Thymus (tissue), 11 donors: Measurements from ENCODE around the gene RIC3. TPM values are rescaled to one million over a fixed set of nuclear protein-coding genes. Genes with fewer than 3 reads are reported as not detected.

Experiments
- DNase-seq, 9 donors: peaks; one replicate each; pipeline ENCODE4 v3.0.0-alpha.2; 2013; ENCODE audit warnings: low spot score in 9 of 9, low read depth in 6 of 9, missing footprints in 1 of 9
- H3K27ac ChIP-seq, 2 donors: one replicate each; pipeline ENCODE4 v1.5.1; 2013; ENCODE audit warnings: control low read depth in 1 of 2, low read depth in 1 of 2, low read length in 1 of 2, mild to moderate bottlenecking in 1 of 2, moderate library complexity in 1 of 2
- H3K27me3 ChIP-seq, 2 donors: one replicate each; pipeline ENCODE4 v1.5.1; 2013; ENCODE audit warnings: low read length in 1 of 2; ENCODE audit not compliant: control insufficient read depth in 2 of 2, insufficient read depth in 1 of 2
- H3K36me3 ChIP-seq, 2 donors: one replicate each; pipeline ENCODE4 v1.5.1; 2013; ENCODE audit warnings: low read length in 1 of 2, mild to moderate bottlenecking in 1 of 2, moderate library complexity in 1 of 2; ENCODE audit not compliant: control insufficient read depth in 2 of 2, insufficient read depth in 2 of 2
- H3K4me1 ChIP-seq, 2 donors: one replicate each; pipeline ENCODE4 v1.5.1; 2013; ENCODE audit warnings: low read length in 2 of 2; ENCODE audit not compliant: control insufficient read depth in 2 of 2, insufficient read depth in 2 of 2
- H3K4me3 ChIP-seq, 2 donors: one replicate each; pipeline ENCODE4 v1.5.1; 2013; ENCODE audit warnings: low read length in 2 of 2, control low read depth in 1 of 2, mild to moderate bottlenecking in 1 of 2
- H3K9me3 ChIP-seq, 2 donors: one replicate each; pipeline ENCODE4 v1.5.1; 2013; ENCODE audit warnings: low read length in 1 of 2, mild to moderate bottlenecking in 1 of 2; ENCODE audit not compliant: control insufficient read depth in 2 of 2, insufficient read depth in 1 of 2
- WGBS: extraction: QIAGEN DNeasy Blood & Tissue Kit; methylation state at CpG from one replicate; pipeline ENCODE4 v1.1.7; 2013; 5-methylcytosine and 5-hydroxymethylcytosine counted together
- polyA plus RNA-seq: library from polyadenylated mRNA; stranded (reverse); fragments of 200-250 nt; gene quantifications from one replicate; pipeline ENCODE4 v1.2.3, GENCODE V29; 2013
- total RNA-seq: library from RNA; stranded (reverse); fragments of 120-200 nt; gene quantifications from one replicate; pipeline ENCODE4 v1.2.4, GENCODE V29; 2013
- donor health status: healthy.

Gene RIC3
- total and polyA plus RNA-seq, 2 donors: 3.3 to 15.7 TPM

GRCh38 chr11:8081591-8082250 is 87.1 kb downstream of the RIC3 start:
- H3K27ac ChIP-seq: no peak overlapping the region
- 54% methylated on average over 24 of the region's 24 CpGs for WGBS
- H3K36me3 ChIP-seq: no peaks in the 10 kb centered on the region
- peaks cover 34 to 63% of the 10 kb centered on the region in 2 donors for H3K27me3 ChIP-seq
- DNase-seq: no peak
- no peaks in the 10 kb centered on the region for H3K9me3 ChIP-seq
- peak overlapping the region; percentile 13 to 37 for H3K4me3 ChIP-seq
- H3K4me1 ChIP-seq: peaks cover 0 to 2% of the 10 kb centered on the region in 2 donors

GRCh38 chr11:8080674-8081590 is 87.9 kb downstream of the RIC3 start, which contains the start of gene TUB:
Gene TUB (plus strand): TSS chr11:8081211. CDS start chr11:8081511, 300 bp downstream.
- no peak for DNase-seq
- Histone ChIP-seq H3K4me1 (peaks cover 0 to 2% of the 10 kb centered on the region in 2 donors), H3K9me3 (no peaks in the 10 kb centered on the region), H3K36me3 (no peaks in the 10 kb centered on the region), H3K4me3 (peak within 1 kb of the TSS; percentile 13 to 37), H3K27ac (no peak within 1 kb of the TSS), H3K27me3 (peaks cover 34 to 62% of the 10 kb centered on the region in 2 donors)
- 2% methylated on average over 102 of the region's 104 CpGs for WGBS

- Histone ChIP-seq H3K27me3 (peaks cover 34 to 58% of the 10 kb centered on the region in 2 donors), H3K4me3 (no peak overlapping the region), H3K4me1 (peaks cover 0 to 2% of the 10 kb centered on the region in 2 donors), H3K36me3 (no peaks in the 10 kb centered on the region), H3K27ac (no peak overlapping the region), H3K9me3 (no peaks in the 10 kb centered on the region)
- DNase-seq: no peak
- WGBS: 84% methylated on average over 24 of the region's 24 CpGs
These were observed 88.7 kb downstream of the RIC3 start for GRCh38 chr11:8080069-8080670.

- peaks cover 0 to 2% of the 10 kb centered on the region in 2 donors for H3K4me1 ChIP-seq
- H3K27ac ChIP-seq: no peak overlapping the region
- 96% methylated on average over 4 of the region's 4 CpGs for whole genome bisulfite sequencing
- no peak for DNase-seq
- H3K9me3 ChIP-seq: no peaks in the 10 kb centered on the region
- no peaks in the 10 kb centered on the region for H3K36me3 ChIP-seq
- H3K27me3 ChIP-seq: peaks cover 34 to 52% of the 10 kb centered on the region in 2 donors
- no peak overlapping the region for H3K4me3 ChIP-seq
These were observed 89.6 kb downstream of the RIC3 start for GRCh38 chr11:8079111-8079675.

GRCh38 chr11:8075119-8075726 is 93.6 kb downstream of the RIC3 start:
- Histone ChIP-seq H3K4me3 (no peak overlapping the region), H3K36me3 (no peaks in the 10 kb centered on the region), H3K27ac (no peak overlapping the region), H3K9me3 (no peaks in the 10 kb centered on the region), H3K4me1 (peaks cover 0 to 3% of the 10 kb centered on the region in 2 donors), H3K27me3 (peaks cover 6 to 32% of the 10 kb centered on the region in 2 donors)
- no peak for DNase-seq
- 73% methylated on average over 2 of the region's 2 CpGs for WGBS

- no peak for DNase-seq
- no peak overlapping the region for H3K27ac ChIP-seq
- peaks cover 0 to 12% of the 10 kb centered on the region in 2 donors for H3K4me1 ChIP-seq
- no peak overlapping the region for H3K4me3 ChIP-seq
- H3K27me3 ChIP-seq: peaks cover 0 to 24% of the 10 kb centered on the region in 2 donors
- no peaks in the 10 kb centered on the region for H3K36me3 ChIP-seq
- 76% methylated on average over 18 of the region's 18 CpGs for WGBS
- no peaks in the 10 kb centered on the region for H3K9me3 ChIP-seq
These were observed 96.9 kb downstream of the RIC3 start for GRCh38 chr11:8071616-8072581.

GRCh38 chr11:8070417-8071115 is 98.3 kb downstream of the RIC3 start:
- WGBS: 33% methylated on average over 3 of the region's 3 CpGs
- no peak overlapping the region for H3K27ac ChIP-seq
- peaks cover 0 to 12% of the 10 kb centered on the region in 2 donors for H3K4me1 ChIP-seq
- peaks cover 0 to 26% of the 10 kb centered on the region in 2 donors for H3K27me3 ChIP-seq
- H3K36me3 ChIP-seq: no peaks in the 10 kb centered on the region
- no peaks in the 10 kb centered on the region for H3K9me3 ChIP-seq
- H3K4me3 ChIP-seq: no peak overlapping the region
- DNase-seq: no peak
